SK-N-SH treated with all-trans-retinoic acid at 6 μM for 48 hours (cell line): Measurements from ENCODE around the gene FGD5.

Experiments used
- ATAC-seq: fragments of 200-7000 bp; cut with Tn5 transposase; 3 replicates; pipeline ENCODE4 v1.9.1; 2020; ENCODE audit warnings: mild to moderate bottlenecking, moderate library complexity
- BACH2 ChIP-seq: fragments of 250-450 bp; sonication (Bioruptor Pico); IDR thresholded peaks from 2 replicates; pipeline ENCODE4 v1.9.0; 2021; ENCODE audit warnings: mild to moderate bottlenecking, borderline replicate concordance
- CREB5 ChIP-seq: fragments of 250-450 bp; sonication (Bioruptor Pico); IDR thresholded peaks from 2 replicates; pipeline ENCODE4 v1.5.1; 2020; ENCODE audit warnings: low read depth, mild to moderate bottlenecking, moderate library complexity
- CSRNP3 ChIP-seq: fragments of 250-450 bp; sonication (Bioruptor Pico); IDR thresholded peaks from 2 replicates; pipeline ENCODE4 v1.5.1; 2021; ENCODE audit warnings: mild to moderate bottlenecking, moderate library complexity
- GLIS3 ChIP-seq: fragments of 250-450 bp; sonication (Bioruptor Pico); IDR thresholded peaks from 2 replicates; pipeline ENCODE4 v1.5.0; 2020; ENCODE audit warnings: mild to moderate bottlenecking, moderate library complexity
- OSR1 ChIP-seq: fragments of 250-450 bp; sonication (Bioruptor Pico); IDR thresholded peaks from 2 replicates; pipeline ENCODE4 v1.8.0; 2022; ENCODE audit warnings: moderate library complexity, mild to moderate bottlenecking, inconsistent platforms
- POU6F1 ChIP-seq: fragments of 250-450 bp; sonication (Bioruptor Pico); IDR thresholded peaks from 2 replicates; pipeline ENCODE4 v1.8.0; 2021; ENCODE audit warnings: low read depth, mild to moderate bottlenecking, moderate library complexity, borderline replicate concordance
- RARB ChIP-seq: fragments of 250-450 bp; sonication (Bioruptor Pico); IDR thresholded peaks from 2 replicates; pipeline ENCODE4 v1.8.0; 2021; ENCODE audit warnings: mild to moderate bottlenecking, moderate library complexity
- SNAI2 ChIP-seq: fragments of 250-450 bp; sonication (Bioruptor Pico); IDR thresholded peaks from 2 replicates; pipeline ENCODE4 v1.5.0; 2020; ENCODE audit warnings: mild to moderate bottlenecking, moderate library complexity
- TCF4 ChIP-seq: fragments of 250-450 bp; sonication (Bioruptor Pico); IDR thresholded peaks from 2 replicates; pipeline ENCODE4 v1.8.0; 2021; ENCODE audit warnings: mild to moderate bottlenecking, moderate library complexity, borderline replicate concordance
- TOX ChIP-seq: fragments of 250-450 bp; sonication (Bioruptor Pico); IDR thresholded peaks from 2 replicates; pipeline ENCODE4 v1.8.0; 2021; ENCODE audit warnings: mild to moderate bottlenecking, moderate library complexity, borderline replicate concordance
- TSHZ2 ChIP-seq: fragments of 250-450 bp; sonication (Bioruptor Pico); IDR thresholded peaks from 2 replicates; pipeline ENCODE4 v1.5.0; 2020; ENCODE audit warnings: mild to moderate bottlenecking, moderate library complexity
- ZC3H10 ChIP-seq: fragments of 250-450 bp; sonication (Bioruptor Pico); IDR thresholded peaks from 2 replicates; pipeline ENCODE4 v1.5.1; 2021; ENCODE audit warnings: mild to moderate bottlenecking, moderate library complexity
- ZFP3 ChIP-seq: fragments of 250-450 bp; sonication (Bioruptor Pico); IDR thresholded peaks from 2 replicates; pipeline ENCODE4 v1.5.0; 2020; ENCODE audit warnings: mild to moderate bottlenecking, moderate library complexity
- ZFP30 ChIP-seq: fragments of 450-650 bp; formaldehyde crosslinking; IDR thresholded peaks from 2 replicates; pipeline ENCODE4 v1.5.0; 2022; ENCODE audit warnings: mild to moderate bottlenecking, moderate library complexity
- ZNF565 ChIP-seq: fragments of 450-650 bp; formaldehyde crosslinking; conservative IDR thresholded peaks from 2 replicates; pipeline ENCODE4 v1.5.0; 2020; ENCODE audit warnings: low read depth, mild to moderate bottlenecking, moderate library complexity
- ZNF70 ChIP-seq: fragments of 450-650 bp; formaldehyde crosslinking; IDR thresholded peaks from 2 replicates; pipeline ENCODE4 v1.5.0; 2020; ENCODE audit warnings: mild to moderate bottlenecking, moderate library complexity

FGD5 gene

GRCh38 chr3:14864131-14864530, 45.4 kb downstream of the FGD5 start:
- ATAC-seq, result no peak
- TF ChIP-seq SNAI2 (CRISPR knock-in tag) (no peak), CREB5 (CRISPR knock-in tag) (no peak), CSRNP3 (no peak), GLIS3 (no peak), ZNF70 (no peak), BACH2 (CRISPR knock-in tag) (no peak), TSHZ2 (CRISPR knock-in tag) (no peak), TOX (CRISPR knock-in tag) (no peak)

- no peak for ATAC-seq
- TF ChIP-seq RARB (CRISPR knock-in tag) (no peak), ZNF565 (CRISPR knock-in tag) (no peak), POU6F1 (no peak)
Measured at GRCh38 chr3:14866627-14867026, 47.9 kb downstream of the FGD5 start.

GRCh38 chr3:14867936-14868570, 49.3 kb downstream of the FGD5 start:
- TF ChIP-seq CSRNP3 (no peak), ZFP3 (CRISPR knock-in tag) (no peak), TCF4 (CRISPR knock-in tag) (no peak), ZFP30 (CRISPR knock-in tag) (no peak), ZC3H10 (CRISPR knock-in tag) (no peak), ZNF565 (CRISPR knock-in tag) (no peak), RARB (CRISPR knock-in tag) (no peak), POU6F1 (no peak), TSHZ2 (CRISPR knock-in tag) (no peak), OSR1 (CRISPR knock-in tag) (no peak)
- no peak for ATAC-seq
